GM12878 (cell line): Measurements from ENCODE around the gene ARL15.

Experiments used
- EP300 ChIP-seq, 2 experiments: fragments of 150-350 bp in 1 of 2; IDR thresholded peaks; 2 replicates each; pipeline ENCODE4 v1.6.1; 2011 to 2012; ENCODE audit warnings: low read depth in 2 of 2, low read length in 2 of 2, borderline replicate concordance in 1 of 2, improper control_type of control experiment in 1 of 2, inconsistent platforms in 1 of 2; ENCODE audit not compliant: control insufficient read depth in 1 of 2
- HDAC2 ChIP-seq: fragments of 200-600 bp; sonication (generic); IDR thresholded peaks from 2 replicates; pipeline ENCODE4 v1.6.1; 2017
- MEF2B ChIP-seq: fragments of 450-650 bp; IDR thresholded peaks from 2 replicates; pipeline ENCODE4 v1.6.1; 2018; ENCODE audit warnings: mild to moderate bottlenecking, moderate library complexity; ENCODE audit not compliant: partially characterized antibody, poor library complexity, severe bottlenecking
- NRF1 ChIP-seq: conservative IDR thresholded peaks from 2 replicates; pipeline ENCODE4 v1.6.1; 2011; ENCODE audit warnings: mild to moderate bottlenecking, low read depth, low read length, improper control_type of control experiment
- TCF7 ChIP-seq: IDR thresholded peaks from 2 replicates; pipeline ENCODE4 v1.6.1; 2014; ENCODE audit warnings: antibody characterized with exemption, borderline replicate concordance
- TF ChIP-seq, protein P1 (sequence below), 3 experiments: IDR thresholded peaks in 2 of 3; conservative IDR thresholded peaks in 1 of 3; 2 replicates each; pipeline ENCODE4 v1.5.1; 2011; ENCODE audit warnings: low read depth in 3 of 3, low read length in 3 of 3, mild to moderate bottlenecking in 3 of 3, control low read depth in 2 of 3, moderate library complexity in 2 of 3, inconsistent platforms in 1 of 3, mixed read lengths in 1 of 3; ENCODE audit not compliant: control insufficient read depth in 2 of 3, insufficient read depth in 1 of 3; ENCODE audit errors: extremely low read depth in 1 of 3

DNA sequence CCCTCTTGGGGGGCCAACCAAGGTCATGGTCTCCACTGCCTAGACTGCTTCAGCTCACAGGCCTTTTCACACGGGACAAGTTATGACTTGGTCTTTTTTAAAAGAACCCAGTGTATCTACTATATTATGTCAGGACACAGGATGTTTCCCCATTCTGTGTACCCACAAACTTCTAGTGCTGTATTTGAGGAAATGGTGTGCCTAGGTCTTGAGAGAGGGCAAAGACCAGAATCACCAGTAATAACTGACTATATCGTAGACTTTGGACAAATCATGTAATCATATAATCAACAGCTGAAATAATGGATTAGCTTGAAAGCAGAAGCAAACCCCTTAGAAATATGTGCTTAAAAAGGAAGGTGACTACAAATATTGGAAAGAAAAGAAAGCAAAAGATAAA is 133.3 kb downstream of the ARL15 start:
- no peak for TF ChIP-seq NRF1
- no peak for TF ChIP-seq TCF7
- TF ChIP-seq, protein P1, sequence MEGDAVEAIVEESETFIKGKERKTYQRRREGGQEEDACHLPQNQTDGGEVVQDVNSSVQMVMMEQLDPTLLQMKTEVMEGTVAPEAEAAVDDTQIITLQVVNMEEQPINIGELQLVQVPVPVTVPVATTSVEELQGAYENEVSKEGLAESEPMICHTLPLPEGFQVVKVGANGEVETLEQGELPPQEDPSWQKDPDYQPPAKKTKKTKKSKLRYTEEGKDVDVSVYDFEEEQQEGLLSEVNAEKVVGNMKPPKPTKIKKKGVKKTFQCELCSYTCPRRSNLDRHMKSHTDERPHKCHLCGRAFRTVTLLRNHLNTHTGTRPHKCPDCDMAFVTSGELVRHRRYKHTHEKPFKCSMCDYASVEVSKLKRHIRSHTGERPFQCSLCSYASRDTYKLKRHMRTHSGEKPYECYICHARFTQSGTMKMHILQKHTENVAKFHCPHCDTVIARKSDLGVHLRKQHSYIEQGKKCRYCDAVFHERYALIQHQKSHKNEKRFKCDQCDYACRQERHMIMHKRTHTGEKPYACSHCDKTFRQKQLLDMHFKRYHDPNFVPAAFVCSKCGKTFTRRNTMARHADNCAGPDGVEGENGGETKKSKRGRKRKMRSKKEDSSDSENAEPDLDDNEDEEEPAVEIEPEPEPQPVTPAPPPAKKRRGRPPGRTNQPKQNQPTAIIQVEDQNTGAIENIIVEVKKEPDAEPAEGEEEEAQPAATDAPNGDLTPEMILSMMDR (IDR thresholded peaks at IDR 0.05 in 2 of 3, conservative IDR thresholded peaks at IDR 0.05 in 1 of 3; ENCODE audit: control insufficient read depth in 2 of 3, extremely low read depth in 1 of 3, insufficient read depth in 1 of 3, low read depth in 3 of 3, low read length in 3 of 3), result no peak
- TF ChIP-seq HDAC2, result no peak
- no peak for TF ChIP-seq MEF2B
- TF ChIP-seq EP300 (IDR thresholded peaks at IDR 0.05; ENCODE audit: borderline replicate concordance in 1 of 2, control insufficient read depth in 1 of 2, low read depth in 2 of 2, low read length in 2 of 2), result no peak
